Loucy (cell line): ENCODE data around the gene THADA.

Source experiments
- CTCF ChIP-seq: fragments of 200-600 bp; sonication (generic); conservative IDR thresholded peaks from 2 replicates; pipeline ENCODE4 v1.5.1; 2014; ENCODE audit warnings: mild to moderate bottlenecking, antibody characterized with exemption, low read length
- EZH2phosphoT487 ChIP-seq: fragments of 200-600 bp; IDR thresholded peaks from 2 replicates; pipeline ENCODE4 v1.6.1; 2018; ENCODE audit warnings: antibody characterized with exemption, mild to moderate bottlenecking, moderate library complexity, borderline replicate concordance

GRCh38 chr2:43459446-43460173 is 136.2 kb downstream of the THADA start:
- no peak for TF ChIP-seq CTCF
- TF ChIP-seq EZH2phosphoT487, result no peak
